SH-SY5Y (cell line): Measurements from ENCODE around the gene TMEM184A.

Source experiments
- GATA2 ChIP-seq: IDR thresholded peaks from 2 replicates; pipeline ENCODE4 v1.6.1; 2011; ENCODE audit warnings: mild to moderate bottlenecking, low read depth, low read length
- GATA3 ChIP-seq: IDR thresholded peaks from 2 replicates; pipeline ENCODE4 v1.6.1; 2011; ENCODE audit warnings: low read depth, mild to moderate bottlenecking, low read length, moderate library complexity

- no peak for TF ChIP-seq GATA3
- no peak for TF ChIP-seq GATA2
These were observed 44.3 kb downstream of the TMEM184A start for GRCh38 chr7:1511444-1512422.
